ENCODE results near the gene PRR22.

The PRR22 gene

DNA sequence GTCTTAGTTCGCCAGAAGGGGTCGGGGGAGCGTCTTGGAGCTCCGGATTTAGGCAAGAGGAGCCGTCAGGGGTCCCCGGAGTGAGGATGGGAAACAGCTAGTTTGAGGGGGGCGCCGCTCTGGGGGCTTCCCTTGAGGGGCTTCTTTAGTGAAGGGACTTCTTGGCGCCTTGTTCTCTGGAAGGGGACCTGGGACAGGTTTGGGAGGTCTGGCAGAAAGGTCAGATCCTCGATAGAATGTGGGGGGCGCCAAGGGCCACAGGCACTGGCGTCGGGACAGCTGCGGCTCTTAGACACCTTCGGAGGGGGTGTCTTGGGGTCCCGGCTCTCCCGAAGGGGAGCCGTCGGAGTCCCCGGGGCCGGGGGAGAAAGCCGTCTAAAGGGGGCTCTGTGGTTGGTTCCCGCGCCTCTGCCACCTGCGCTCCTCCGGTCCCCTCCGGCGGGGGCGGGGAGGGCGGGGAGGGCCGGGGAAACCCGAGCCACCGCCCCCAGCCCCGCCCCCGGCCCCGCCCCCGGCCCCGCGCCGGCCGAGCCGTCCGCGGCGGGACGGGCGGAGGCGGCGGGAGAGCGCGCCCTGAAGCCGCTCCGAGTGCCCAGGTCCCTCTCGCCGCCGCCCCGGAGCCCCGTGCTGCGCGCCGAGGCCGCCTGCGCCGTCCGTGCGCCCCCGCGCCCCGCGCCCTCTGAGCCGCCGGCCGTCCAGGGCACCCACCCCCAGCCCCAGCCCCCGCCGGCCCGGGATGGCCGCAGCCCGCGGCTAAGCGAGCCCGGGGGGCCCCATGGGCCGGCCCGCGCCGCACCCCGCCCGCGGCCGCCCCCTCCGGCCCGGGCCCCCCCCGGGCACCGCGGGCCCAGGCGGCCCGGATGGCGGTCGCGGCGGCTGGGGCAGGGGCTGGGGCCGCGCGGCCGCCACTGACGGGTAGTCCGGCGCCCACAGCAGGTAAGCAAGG, 20.2 kb upstream of the PRR22 start, which contains the start of gene NRTN:
NRTN (plus strand) TSS at position 552 of the 946 bp plus-strand sequence. CDS start 19,099 bp downstream, outside the sequence.
- peak; percentile 93 for DNase-seq (ENCODE audit: low spot score)
- TF ChIP-seq CTCF (IDR thresholded peaks at IDR 0.05; ENCODE audit: extremely low read depth, missing control alignments): no peak

DNA sequence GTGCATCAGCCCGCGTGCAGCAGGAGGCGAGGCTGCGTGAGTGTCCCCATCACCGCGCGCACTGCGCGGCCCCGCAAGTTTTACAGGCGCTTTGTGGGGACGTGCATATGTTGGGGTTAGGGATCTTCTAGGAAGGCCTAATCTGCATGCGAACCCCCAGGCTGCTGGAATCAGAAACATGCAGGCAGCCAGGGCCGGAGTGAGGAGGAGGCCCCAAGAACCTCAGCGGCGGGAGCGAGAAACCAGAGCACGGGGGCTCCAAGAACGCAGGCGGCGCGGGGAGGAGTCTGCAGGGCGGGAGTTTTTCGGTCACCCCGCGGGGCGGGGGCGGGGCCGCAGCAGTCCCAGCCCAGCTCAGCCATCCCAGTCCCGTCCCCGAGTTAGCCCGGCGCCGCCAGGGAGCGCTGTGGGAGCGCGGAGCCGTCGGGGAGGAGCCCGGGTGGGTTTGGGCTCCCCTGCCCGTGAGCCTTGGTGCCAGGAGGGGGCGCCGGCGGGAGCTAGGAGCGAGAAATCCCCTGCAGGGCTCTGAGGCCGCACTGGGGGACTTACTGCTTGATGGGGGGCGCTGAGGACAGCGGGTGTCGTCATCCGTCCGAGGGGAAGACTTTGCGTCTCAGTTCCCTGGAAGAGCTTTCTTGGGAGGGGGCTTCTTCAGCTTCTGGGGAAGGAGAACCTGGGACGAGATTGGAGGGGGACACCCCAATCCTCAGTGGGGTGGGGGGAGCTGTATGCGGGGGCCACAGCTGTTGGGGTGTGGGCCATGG, 19.4 kb upstream of the PRR22 start:
- TF ChIP-seq CTCF (IDR thresholded peaks at IDR 0.05; ENCODE audit: extremely low read depth, missing control alignments): peak; percentile 92
- peak; percentile 98 for DNase-seq (ENCODE audit: low spot score)

DNA sequence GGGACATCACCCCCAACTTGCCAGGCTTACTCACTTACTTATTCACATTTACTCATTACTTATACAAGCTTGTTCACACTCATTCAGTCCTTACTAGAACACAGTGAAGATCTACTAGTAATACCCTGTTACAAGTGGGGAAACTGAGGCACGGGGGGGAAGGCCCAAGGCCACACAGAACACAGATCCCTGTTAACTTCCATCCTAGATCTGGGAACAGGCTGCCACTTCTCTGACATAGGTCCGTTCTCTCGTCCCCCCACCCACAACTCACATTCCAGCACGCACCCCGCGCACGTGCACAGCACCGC, 18.9 kb upstream of the PRR22 start:
- DNase-seq (ENCODE audit: low spot score): no peak
- TF ChIP-seq CTCF (IDR thresholded peaks at IDR 0.05; ENCODE audit: extremely low read depth, missing control alignments): no peak

- no peak for DNase-seq (ENCODE audit: low spot score)
- no peak for TF ChIP-seq CTCF (IDR thresholded peaks at IDR 0.05; ENCODE audit: extremely low read depth, missing control alignments)
Observed at GRCh38 chr19:5801796-5802619, 17.5 kb upstream of the PRR22 start.

DNA sequence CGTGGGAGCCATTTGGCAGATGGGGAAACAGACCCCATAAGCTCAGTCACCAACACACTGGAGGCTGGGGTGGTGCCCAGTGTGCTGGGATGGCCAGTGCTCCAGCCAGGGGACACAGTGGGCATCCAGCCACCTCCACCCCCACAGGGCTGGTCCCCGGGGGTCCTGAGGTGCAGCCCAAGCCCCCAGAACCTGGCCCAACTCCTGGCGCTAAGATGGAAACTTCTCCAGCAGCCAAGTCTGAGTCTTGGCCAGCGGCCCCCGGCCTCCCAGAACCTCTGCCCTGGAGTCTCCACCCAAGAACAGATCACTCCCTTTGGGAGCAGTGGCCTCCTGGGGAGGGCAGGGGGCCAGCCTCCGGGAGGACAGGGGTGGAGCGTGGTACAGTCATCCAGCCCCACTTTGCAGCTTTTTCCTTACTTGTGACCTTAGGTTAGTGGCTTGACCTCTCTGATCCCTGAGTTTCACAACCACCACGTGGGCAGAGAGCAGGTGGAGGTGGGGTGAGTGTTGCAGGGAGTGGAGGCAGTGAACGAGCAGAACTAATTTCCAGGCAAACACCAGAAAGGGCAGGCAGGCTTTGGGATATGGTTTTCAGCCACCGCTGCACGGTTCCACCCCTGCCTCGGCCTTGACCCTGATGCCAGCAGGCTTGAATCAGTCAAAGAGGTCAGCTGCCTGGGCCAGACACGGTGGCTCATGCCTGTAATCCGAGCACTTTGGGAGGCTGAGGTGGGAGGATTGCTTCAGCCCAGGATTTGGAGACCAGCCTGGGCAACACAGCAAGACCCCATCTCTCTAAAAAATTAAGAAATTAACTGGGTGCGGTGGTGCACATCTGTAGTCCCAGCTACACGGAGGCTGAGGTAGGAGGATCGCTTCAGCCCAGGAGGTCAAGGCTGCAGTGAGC, 16.1 kb upstream of the PRR22 start:
- no peak for TF ChIP-seq CTCF (IDR thresholded peaks at IDR 0.05; ENCODE audit: extremely low read depth, missing control alignments)
- no peak for DNase-seq (ENCODE audit: low spot score)

Data from GM20000 (cell line).